Transverse colon (tissue), 4 donors: Measurements from ENCODE around the gene ZNF385B. TPM values are rescaled to one million over a fixed set of nuclear protein-coding genes. Genes with fewer than 3 reads are reported as not detected.

Experiments
- DNase-seq: peaks from one replicate; pipeline ENCODE4 v3.0.0-alpha.2; 2019
- H3K27ac ChIP-seq, 4 donors: fragments of 200-600 bp; sonication (generic); 2 replicates each; pipeline ENCODE4 v1.5.1; 2016 to 2018; ENCODE audit warnings: inconsistent platforms in 4 of 4
- H3K27me3 ChIP-seq: fragments of 200-600 bp; sonication (generic); 2 replicates; pipeline ENCODE4 v1.5.1; 2017; ENCODE audit warnings: inconsistent platforms
- H3K36me3 ChIP-seq, 4 donors: fragments of 200-600 bp; sonication (generic); 2 replicates each; pipeline ENCODE4 v1.5.1; 2017 to 2019; ENCODE audit warnings: inconsistent platforms in 4 of 4
- H3K4me1 ChIP-seq, 4 donors: fragments of 200-600 bp; sonication (generic); 2 replicates each; pipeline ENCODE4 v1.5.1; 2017 to 2020; ENCODE audit warnings: inconsistent platforms in 4 of 4
- H3K4me3 ChIP-seq, 4 donors: fragments of 200-600 bp; sonication (generic); 1 replicate in 1 of 4; 2 replicates in 3 of 4; pipeline versions ENCODE4 v1.5.1 to v1.6.1; 2017 to 2019; ENCODE audit warnings: inconsistent platforms in 4 of 4
- H3K9me3 ChIP-seq, 2 donors: fragments of 200-600 bp; sonication (generic); 2 replicates each; pipeline ENCODE4 v1.5.1; 2017 to 2019; ENCODE audit warnings: inconsistent platforms in 2 of 2
- CTCF ChIP-seq, 5 experiments: fragments of 200-600 bp in 3 of 5; fragments of 450-650 bp in 2 of 5; sonication (generic) in 3 of 5; IDR thresholded peaks; 1 replicate in 2 of 5; 2 replicates in 3 of 5; pipeline ENCODE4 v1.5.1; 2016 to 2017; ENCODE audit warnings: antibody characterized with exemption in 5 of 5, inconsistent platforms in 3 of 5, mild to moderate bottlenecking in 2 of 5, moderate library complexity in 1 of 5
- EP300 ChIP-seq: sonication (generic); formaldehyde crosslinking; IDR thresholded peaks from one replicate; pipeline ENCODE4 v1.6.1; 2017; ENCODE audit warnings: antibody characterized with exemption, low read depth
- POLR2A ChIP-seq: fragments of 450-650 bp; IDR thresholded peaks from one replicate; pipeline ENCODE4 v1.6.1; 2016; ENCODE audit warnings: antibody characterized with exemption, mild to moderate bottlenecking, moderate library complexity
- POLR2AphosphoS5 ChIP-seq, 3 donors: sonication (generic); formaldehyde crosslinking; IDR thresholded peaks; one replicate each; pipeline ENCODE4 v1.6.1; 2016; ENCODE audit warnings: antibody characterized with exemption in 3 of 3
- WGBS, 2 donors: methylation state at CpG; one replicate each; pipeline ENCODE4 v1.1.5; 2018; ENCODE audit warnings: low coverage in 1 of 2; 5-methylcytosine and 5-hydroxymethylcytosine counted together
- in situ Hi-C, 4 donors: fragments of 200-750 bp; cut with MboI; loops; one replicate each; pipeline versions ENCODE4 v1.15.0 to v1.15.1; 2017; ENCODE audit warnings: low sequenced_read_pairs in 3 of 4, low pct_ligation_motif_present in 1 of 4, low pct_unique_long_range_greater_than_20kb in 1 of 4
- intact Hi-C: fragments of 100-400 bp; cut with DNase I; formaldehyde crosslinking; loops from one replicate; pipeline ENCODE4 v1.15.1; 2023; ENCODE audit warnings: low total_unique reads
- total RNA-seq, 4 donors: library from RNA; depleted of rRNA; stranded (reverse); fragments of >200 nt; gene quantifications; one replicate each; pipeline ENCODE4 v1.1.0, GENCODE V29; 2016

The ZNF385B gene
- total RNA-seq, 4 donors from 2014 or later = 1.2 to 6.0 (median 2.4) TPM

- Histone ChIP-seq H3K36me3 (no peaks in the 10 kb centered on the region), H3K4me1 (no peaks in the 10 kb centered on the region), H3K9me3 (no peaks in the 10 kb centered on the region), H3K27me3 (no peaks in the 10 kb centered on the region), H3K4me3 (no peak overlapping the region), H3K27ac (no peak overlapping the region)
- WGBS, 2 donors = 90 to 94% methylated on average over 5 of the region's 5 CpGs
- TF ChIP-seq POLR2A = no peak
- no peak for TF ChIP-seq POLR2AphosphoS5 (IDR thresholded peaks at IDR 0.05)
- intact Hi-C loops = no loop called here
- DNase-seq = no peak
- in situ Hi-C loops = no loop called here
These were observed 178.7 kb downstream of the ZNF385B start for GRCh38 chr2:179682756-179683155.

GRCh38 chr2:179677746-179678505 is 183.5 kb downstream of the ZNF385B start:
- H3K36me3 ChIP-seq = no peaks in the 10 kb centered on the region
- no peak overlapping the region for H3K27ac ChIP-seq
- WGBS, 2 donors = 65 to 94% methylated on average over 2 of the region's 2 CpGs
- DNase-seq = no peak
- in situ Hi-C loops (no loop called here), intact Hi-C loops (no loop called here)
- no peak overlapping the region for H3K4me3 ChIP-seq
- no peaks in the 10 kb centered on the region for H3K4me1 ChIP-seq
- H3K9me3 ChIP-seq = no peaks in the 10 kb centered on the region
- H3K27me3 ChIP-seq = no peaks in the 10 kb centered on the region
- TF ChIP-seq POLR2AphosphoS5 (IDR thresholded peaks at IDR 0.05) (no peak), EP300 (no peak), POLR2A (no peak), CTCF (IDR thresholded peaks at IDR 0.05) (no peak)

DNA sequence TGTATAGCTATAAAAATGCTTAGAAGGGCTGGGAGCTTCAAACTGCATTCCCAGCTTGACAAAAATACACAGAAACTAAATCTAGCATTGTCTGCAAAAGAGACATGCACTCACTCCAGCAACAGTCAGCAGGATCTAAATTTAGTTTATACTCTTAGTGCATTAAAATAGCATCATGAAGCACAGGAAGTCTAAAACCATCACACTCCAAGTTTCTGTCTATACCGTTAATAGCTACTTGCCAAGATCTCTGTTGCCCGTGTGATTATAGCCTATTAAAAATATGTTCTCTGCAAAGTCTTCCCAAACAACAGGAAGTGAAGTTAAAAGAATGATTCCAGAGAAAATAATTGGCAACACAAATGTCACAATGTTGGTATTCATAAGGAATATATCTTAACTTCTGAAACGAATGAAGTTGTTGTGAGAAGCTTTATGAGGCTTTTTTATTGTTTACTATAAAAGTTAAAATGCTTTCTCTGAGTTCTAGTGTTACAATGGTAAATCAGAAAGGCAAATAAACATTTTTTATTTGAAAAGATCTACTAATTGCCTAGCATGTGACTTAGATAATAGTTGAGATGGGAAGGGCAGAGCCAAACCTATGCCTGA is 184.2 kb downstream of the ZNF385B start:
- Histone ChIP-seq H3K36me3 (no peaks in the 10 kb centered on the region), H3K9me3 (no peaks in the 10 kb centered on the region), H3K4me3 (no peak overlapping the region), H3K27me3 (no peaks in the 10 kb centered on the region), H3K27ac (no peak overlapping the region), H3K4me1 (no peaks in the 10 kb centered on the region)
- TF ChIP-seq POLR2A (no peak), POLR2AphosphoS5 (IDR thresholded peaks at IDR 0.05) (no peak), EP300 (no peak), CTCF (IDR thresholded peaks at IDR 0.05) (no peak)
- WGBS, 2 donors = 12 to 14% methylated on average over 3 of the region's 3 CpGs
- intact Hi-C loops = no loop called here
- in situ Hi-C loops = no loop called here
- no peak for DNase-seq

DNA sequence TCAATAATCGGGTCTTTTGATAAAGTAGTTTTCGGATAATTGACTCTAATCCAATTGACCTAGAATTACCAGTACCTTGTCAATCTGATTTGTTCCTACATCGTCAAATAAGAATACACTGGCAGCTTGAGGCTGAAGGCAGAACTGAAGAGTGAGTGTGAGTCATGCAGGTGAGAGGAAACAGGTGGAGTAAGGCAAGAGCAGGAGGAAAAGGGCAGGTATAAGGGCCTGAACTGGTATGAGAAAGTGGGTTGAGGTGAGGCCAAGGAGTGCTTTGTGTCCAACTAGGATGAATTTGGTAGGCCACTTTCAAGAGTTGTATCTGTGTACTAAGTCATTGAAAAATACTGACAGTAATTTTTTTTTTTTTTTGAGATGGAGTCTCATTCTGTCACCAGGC is 186.0 kb downstream of the ZNF385B start:
- intact Hi-C loops (no loop called here), in situ Hi-C loops (no loop called here)
- no peak for DNase-seq
- H3K4me3 ChIP-seq = no peak overlapping the region
- no peaks in the 10 kb centered on the region for H3K9me3 ChIP-seq
- 94 to 98% methylated on average over 3 of the region's 3 CpGs for WGBS, 2 donors
- no peaks in the 10 kb centered on the region for H3K27me3 ChIP-seq
- no peak overlapping the region for H3K27ac ChIP-seq
- TF ChIP-seq POLR2A (no peak), EP300 (no peak), POLR2AphosphoS5 (IDR thresholded peaks at IDR 0.05) (no peak)
- H3K4me1 ChIP-seq = no peaks in the 10 kb centered on the region
- H3K36me3 ChIP-seq = no peaks in the 10 kb centered on the region

DNA sequence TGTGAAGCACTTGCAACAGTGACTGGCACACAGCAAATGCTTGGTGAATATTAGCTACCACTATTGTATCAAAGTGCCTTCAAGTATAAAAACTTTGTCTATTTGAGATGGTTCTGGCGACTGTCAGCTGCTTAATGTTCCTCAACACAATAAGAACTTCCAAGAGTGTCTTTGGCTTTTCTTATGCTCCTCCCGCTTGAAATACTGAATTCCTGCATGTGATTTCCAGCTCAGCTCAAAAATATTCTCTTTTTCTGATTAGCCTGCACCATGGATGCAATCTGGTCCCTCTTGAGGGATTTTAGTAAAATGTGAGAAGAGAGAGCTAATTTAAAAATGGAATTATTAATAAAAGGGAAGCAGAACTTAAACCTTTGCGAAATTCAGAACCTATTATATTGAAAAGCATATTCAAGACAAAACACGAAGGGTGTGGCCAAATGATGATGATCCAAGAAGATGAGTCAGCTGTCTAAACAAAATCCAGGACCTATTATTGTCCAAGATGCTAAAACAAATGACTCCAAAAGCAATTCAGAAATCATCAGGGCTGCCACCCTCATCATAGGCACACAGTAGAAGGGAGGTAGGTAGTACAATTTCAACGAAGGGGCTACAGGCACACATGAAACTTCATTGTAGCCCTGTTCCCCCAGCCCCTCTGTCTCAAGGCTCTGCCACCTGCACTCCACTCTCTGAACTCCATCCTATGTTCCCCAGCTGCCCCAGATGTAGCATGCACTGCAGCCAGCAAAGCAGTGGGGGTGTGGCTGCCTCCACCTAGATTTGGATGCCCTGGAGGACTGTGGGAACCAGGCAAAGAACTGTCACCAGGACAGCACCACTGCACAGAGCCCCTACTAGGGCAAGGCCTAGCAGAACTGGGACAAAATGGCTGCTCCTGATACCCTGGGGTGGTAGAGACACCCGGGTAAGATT is 190.1 kb downstream of the ZNF385B start:
- intact Hi-C loops (no loop called here), in situ Hi-C loops (no loop called here)
- Histone ChIP-seq H3K4me1 (no peaks in the 10 kb centered on the region), H3K27me3 (no peaks in the 10 kb centered on the region), H3K27ac (no peak overlapping the region), H3K36me3 (no peaks in the 10 kb centered on the region), H3K4me3 (no peak overlapping the region), H3K9me3 (no peaks in the 10 kb centered on the region)
- TF ChIP-seq EP300 = no peak
- TF ChIP-seq POLR2A = no peak
- no peak for DNase-seq
- WGBS, 2 donors = 73 to 83% methylated on average over 3 to 6 of the region's 6 CpGs
